HepG2 (cell line): ENCODE results near the gene MAN1C1.

Source experiments
- POLR2A ChIP-seq, 2 experiments: IDR thresholded peaks; 2 replicates each; pipeline ENCODE4 v1.6.1; 2011; ENCODE audit warnings: low read depth in 2 of 2, low read length in 2 of 2, mild to moderate bottlenecking in 1 of 2, moderate library complexity in 1 of 2; ENCODE audit not compliant: insufficient read depth in 1 of 2
- ZFP41 ChIP-seq: sonication (generic); formaldehyde crosslinking; IDR thresholded peaks from 2 replicates; pipeline ENCODE4 v1.4.0; 2020; ENCODE audit warnings: mild to moderate bottlenecking, missing genetic modification reagents, borderline replicate concordance
- TF ChIP-seq, protein P1 (sequence below): sonication (generic); formaldehyde crosslinking; IDR thresholded peaks from 2 replicates; pipeline ENCODE4 v1.5.0; 2020; ENCODE audit warnings: mild to moderate bottlenecking, missing genetic modification reagents, moderate library complexity

DNA sequence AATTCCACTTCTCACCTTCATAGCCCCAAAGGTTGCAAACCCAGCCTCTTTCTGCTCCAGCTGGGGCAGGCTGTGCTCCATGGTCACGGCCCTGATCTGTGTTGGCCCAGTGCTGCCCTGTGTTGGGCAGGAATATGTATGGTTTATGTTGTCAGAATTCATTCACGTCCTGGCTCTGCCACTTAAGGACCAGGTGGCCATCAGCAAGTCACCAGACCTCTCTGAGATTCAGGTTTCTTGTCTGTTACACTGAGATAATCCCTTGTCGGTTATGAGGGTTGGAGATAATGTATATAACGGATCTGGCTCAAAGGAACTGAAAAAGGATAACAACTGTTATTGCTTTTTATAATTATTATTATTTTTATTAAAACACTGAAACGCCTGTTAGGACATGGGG, 144.3 kb downstream of the MAN1C1 start:
- no peak for TF ChIP-seq ZFP41
- TF ChIP-seq, protein P1, sequence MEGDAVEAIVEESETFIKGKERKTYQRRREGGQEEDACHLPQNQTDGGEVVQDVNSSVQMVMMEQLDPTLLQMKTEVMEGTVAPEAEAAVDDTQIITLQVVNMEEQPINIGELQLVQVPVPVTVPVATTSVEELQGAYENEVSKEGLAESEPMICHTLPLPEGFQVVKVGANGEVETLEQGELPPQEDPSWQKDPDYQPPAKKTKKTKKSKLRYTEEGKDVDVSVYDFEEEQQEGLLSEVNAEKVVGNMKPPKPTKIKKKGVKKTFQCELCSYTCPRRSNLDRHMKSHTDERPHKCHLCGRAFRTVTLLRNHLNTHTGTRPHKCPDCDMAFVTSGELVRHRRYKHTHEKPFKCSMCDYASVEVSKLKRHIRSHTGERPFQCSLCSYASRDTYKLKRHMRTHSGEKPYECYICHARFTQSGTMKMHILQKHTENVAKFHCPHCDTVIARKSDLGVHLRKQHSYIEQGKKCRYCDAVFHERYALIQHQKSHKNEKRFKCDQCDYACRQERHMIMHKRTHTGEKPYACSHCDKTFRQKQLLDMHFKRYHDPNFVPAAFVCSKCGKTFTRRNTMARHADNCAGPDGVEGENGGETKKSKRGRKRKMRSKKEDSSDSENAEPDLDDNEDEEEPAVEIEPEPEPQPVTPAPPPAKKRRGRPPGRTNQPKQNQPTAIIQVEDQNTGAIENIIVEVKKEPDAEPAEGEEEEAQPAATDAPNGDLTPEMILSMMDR (CRISPR knock-in tag), result no peak
- no peak for TF ChIP-seq POLR2A (IDR thresholded peaks at IDR 0.05; ENCODE audit: insufficient read depth in 1 of 2, low read depth in 2 of 2, low read length in 2 of 2)
